DOHH2 (cell line): ENCODE results near the gene REC8.
"Not testable (repeated sequence)": the region's sequence is repeated elsewhere in the genome, so short reads cannot be mapped to it uniquely, and the experiment has no call there.

Experiments
- H3F3A ChIP-seq: fragments of 200-600 bp; sonication (generic), shearing (Covaris generic); 2 replicates; pipeline ENCODE4 v1.6.0; 2016; ENCODE audit warnings: antibody characterized with exemption, mild to moderate bottlenecking; ENCODE audit not compliant: control insufficient read depth, insufficient read depth
- H3K27ac ChIP-seq: fragments of 200-600 bp; sonication (generic); 2 replicates; pipeline ENCODE4 v1.5.1; 2014; ENCODE audit warnings: low read depth, mild to moderate bottlenecking, low read length, moderate library complexity
- H3K27me3 ChIP-seq: fragments of 200-600 bp; sonication (generic); 2 replicates; pipeline ENCODE4 v1.6.1; 2014; ENCODE audit warnings: mild to moderate bottlenecking, low read length, mixed read lengths; ENCODE audit not compliant: control insufficient read depth
- H3K36me3 ChIP-seq: fragments of 200-600 bp; sonication (generic); 2 replicates; pipeline ENCODE4 v1.6.1; 2014; ENCODE audit warnings: mild to moderate bottlenecking, low read length, moderate library complexity, mixed read lengths; ENCODE audit not compliant: control insufficient read depth
- H3K4me1 ChIP-seq: fragments of 200-600 bp; sonication (generic); 2 replicates; pipeline ENCODE4 v1.6.1; 2014; ENCODE audit warnings: mild to moderate bottlenecking, low read length, mixed read lengths; ENCODE audit not compliant: control insufficient read depth
- H3K4me2 ChIP-seq: fragments of 200-600 bp; sonication (generic); 2 replicates; pipeline ENCODE4 v1.6.0; 2014; ENCODE audit warnings: mild to moderate bottlenecking, low read length, moderate library complexity
- H3K4me3 ChIP-seq: fragments of 200-600 bp; sonication (generic); 2 replicates; pipeline ENCODE4 v1.5.1; 2014; ENCODE audit warnings: mild to moderate bottlenecking, low read length, mixed read lengths
- H3K79me2 ChIP-seq: fragments of 200-600 bp; sonication (generic); 2 replicates; pipeline ENCODE4 v1.6.1; 2014; ENCODE audit warnings: mild to moderate bottlenecking, low read length, mixed read lengths; ENCODE audit not compliant: control insufficient read depth
- H3K9me2 ChIP-seq: fragments of 200-600 bp; sonication (generic); replicated peaks from 2 replicates; pipeline ENCODE4 v1.6.1; 2014; ENCODE audit warnings: mild to moderate bottlenecking, low read length, mixed read lengths; ENCODE audit not compliant: control insufficient read depth
- H3K9me3 ChIP-seq: fragments of 200-600 bp; sonication (generic); 2 replicates; pipeline ENCODE4 v1.6.1; 2014; ENCODE audit warnings: antibody characterized with exemption, low read length, mixed read lengths; ENCODE audit not compliant: control insufficient read depth, insufficient read depth
- H4K20me1 ChIP-seq: fragments of 200-600 bp; sonication (generic); 2 replicates; pipeline ENCODE4 v1.6.0; 2014; ENCODE audit warnings: low read depth, mild to moderate bottlenecking, antibody characterized with exemption, low read length, moderate library complexity; ENCODE audit not compliant: control insufficient read depth, insufficient read depth
- CTCF ChIP-seq: fragments of 200-600 bp; sonication (generic); IDR thresholded peaks from one replicate; pipeline ENCODE4 v1.5.1; 2014; ENCODE audit warnings: antibody characterized with exemption, mild to moderate bottlenecking, low read depth, low read length; ENCODE audit not compliant: poor library complexity, severe bottlenecking
- EZH2phosphoT487 ChIP-seq: fragments of 200-600 bp; sonication (generic); IDR thresholded peaks from 2 replicates; pipeline ENCODE4 v1.6.1; 2017; ENCODE audit warnings: borderline replicate concordance, mild to moderate bottlenecking, antibody characterized with exemption, low read length, moderate library complexity, mixed read lengths

REC8 gene

GRCh38 chr14:24213866-24214662 is 42.2 kb downstream of the REC8 start:
- H3K4me3 ChIP-seq, result peak overlapping the region; percentile 99
- H3K36me3 ChIP-seq, result peaks cover 48% of the 10 kb centered on the region
- no peaks in the 10 kb centered on the region for H3K9me3 ChIP-seq
- H3K9me2 ChIP-seq, result no peaks in the 10 kb centered on the region
- TF ChIP-seq EZH2phosphoT487, result no peak
- peak; percentile 50 for TF ChIP-seq CTCF
- peaks cover 31% of the 10 kb centered on the region for H3K4me1 ChIP-seq
- no peaks in the 10 kb centered on the region for H3K27me3 ChIP-seq
- peaks cover 25% of the 10 kb centered on the region for H3F3A ChIP-seq
- H3K79me2 ChIP-seq, result peaks cover 35% of the 10 kb centered on the region
- H4K20me1 ChIP-seq, result no peaks in the 10 kb centered on the region
- peak overlapping the region; percentile 82 for H3K4me2 ChIP-seq
- peak overlapping the region; percentile 87 for H3K27ac ChIP-seq

DNA sequence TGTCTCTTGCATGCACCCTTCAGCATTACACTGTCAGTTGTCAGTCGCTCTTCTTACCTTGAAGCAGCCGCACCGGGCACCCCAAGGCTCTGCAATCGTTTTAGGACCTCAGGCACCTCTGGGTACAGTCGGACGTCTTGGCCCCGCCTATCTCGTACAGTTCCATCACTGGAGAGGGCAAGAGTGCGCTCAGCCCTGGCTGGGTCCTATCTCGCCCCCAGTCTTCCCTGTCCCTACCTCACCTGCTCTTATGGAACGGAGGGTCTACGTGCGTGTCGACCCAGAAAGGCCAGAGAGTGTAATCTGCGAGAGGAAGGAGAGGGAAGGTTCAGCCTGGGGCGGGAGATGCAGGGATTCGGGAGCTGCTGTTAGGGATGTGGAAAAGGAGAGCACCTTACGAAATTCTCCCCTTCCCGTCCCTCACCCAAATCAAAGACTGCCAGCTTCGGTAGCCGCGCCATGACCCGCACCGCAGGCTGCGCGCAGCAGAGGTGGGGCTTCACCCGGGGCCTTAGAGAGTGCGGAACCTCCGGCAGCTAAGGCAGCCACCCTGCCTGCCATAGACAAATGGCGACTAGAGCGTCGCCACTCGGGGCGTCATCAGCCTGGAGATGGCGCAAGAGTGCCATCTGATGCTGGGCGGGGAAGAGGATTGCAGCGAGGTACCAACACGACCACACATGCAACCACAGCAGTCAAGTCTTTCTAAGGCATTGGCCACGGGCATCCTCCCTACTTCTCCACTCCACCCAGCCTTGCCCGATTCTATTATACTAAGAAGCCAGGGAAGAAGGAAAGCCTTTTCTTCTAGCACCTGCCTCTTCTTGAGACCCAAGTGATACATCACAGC is 43.8 kb downstream of the REC8 start, which contains the start of gene MDP1:
MDP1 (minus strand) TSS at position 572 of the 850 bp plus-strand sequence; CDS start at position 461, 111 bp downstream.
- H3K27ac ChIP-seq, result peak within 1 kb of the TSS; percentile 87
- peaks cover 31% of the 10 kb centered on the region for H3K4me1 ChIP-seq
- peak; percentile 81 for TF ChIP-seq CTCF
- no peak for TF ChIP-seq EZH2phosphoT487
- peak within 1 kb of the TSS; percentile 82 for H3K4me2 ChIP-seq
- H3K9me2 ChIP-seq, result no peaks in the 10 kb centered on the region
- H3K36me3 ChIP-seq, result peaks cover 32% of the 10 kb centered on the region
- peaks cover 25% of the 10 kb centered on the region for H3F3A ChIP-seq
- no peaks in the 10 kb centered on the region for H4K20me1 ChIP-seq
- H3K27me3 ChIP-seq, result no peaks in the 10 kb centered on the region
- peak within 1 kb of the TSS; percentile 99 for H3K4me3 ChIP-seq
- peaks cover 47% of the 10 kb centered on the region for H3K79me2 ChIP-seq
- H3K9me3 ChIP-seq, result no peaks in the 10 kb centered on the region

- peaks cover 49% of the 10 kb centered on the region for H3K79me2 ChIP-seq
- H3K27ac ChIP-seq, result no peak overlapping the region
These were observed 44.4 kb downstream of the REC8 start for GRCh38 chr14:24216345-24216699.

GRCh38 chr14:24216876-24217275 is 45.0 kb downstream of the REC8 start:
- Histone ChIP-seq H3K4me1 (peaks cover 28% of the 10 kb centered on the region), H3K79me2 (peaks cover 47% of the 10 kb centered on the region), H3K36me3 (peaks cover 21% of the 10 kb centered on the region), H3F3A (peaks cover 26% of the 10 kb centered on the region)
- H3K4me2 ChIP-seq, H3K27ac ChIP-seq, H3K4me3 ChIP-seq, H3K9me3 ChIP-seq, H4K20me1 ChIP-seq, H3K27me3 ChIP-seq, H3K9me2 ChIP-seq: not testable (repeated sequence)

More at GRCh38 chr14:24216345-24216699, 44.4 kb downstream of the REC8 start:
- H3K4me1 ChIP-seq, result peaks cover 31% of the 10 kb centered on the region
- no peaks in the 10 kb centered on the region for H3K9me3 ChIP-seq
- H3K4me2 ChIP-seq, result peak overlapping the region; percentile 82
- TF ChIP-seq CTCF (no peak), EZH2phosphoT487 (no peak)
- no peaks in the 10 kb centered on the region for H3K9me2 ChIP-seq
- peaks cover 27% of the 10 kb centered on the region for H3K36me3 ChIP-seq
- no peaks in the 10 kb centered on the region for H4K20me1 ChIP-seq
- peaks cover 25% of the 10 kb centered on the region for H3F3A ChIP-seq
- H3K4me3 ChIP-seq, result peak overlapping the region; percentile 99
- no peaks in the 10 kb centered on the region for H3K27me3 ChIP-seq
